CD8-positive, alpha-beta memory T cell (primary cell): ENCODE measurements around the gene SNX5. TPM values are rescaled to one million over a fixed set of nuclear protein-coding genes. Genes with fewer than 3 reads are reported as not detected.

ENCODE experiments used
- CTCF ChIA-PET: fragments of 350-600 bp; sonication (Branson Sonifier 250); formaldehyde crosslinking; loops from one replicate; lab custom pipeline; 2021; ENCODE audit warnings: antibody characterized with exemption; lab: Charles Lee
- POLR2A ChIA-PET: fragments of 350-600 bp; sonication (Branson Sonifier 250); formaldehyde crosslinking; loops from one replicate; lab custom pipeline; 2021; ENCODE audit warnings: antibody characterized with exemption; lab: Charles Lee
- DNase-seq, 5 donors: peaks; one replicate each; pipeline versions ENCODE4 v3.0.0 to v3.0.0-alpha.2; 2020 to 2022; ENCODE audit warnings: mixed read lengths in 1 of 5
- H3K27ac ChIP-seq: one replicate; pipeline ENCODE4 v1.7.0; 2013; ENCODE audit warnings: low read depth, mild to moderate bottlenecking, low read length, moderate library complexity
- H3K27me3 ChIP-seq: 2 replicates; pipeline ENCODE4 v1.7.0; 2013; ENCODE audit warnings: low read length, mild to moderate bottlenecking; ENCODE audit not compliant: insufficient read depth, poor library complexity, severe bottlenecking
- H3K36me3 ChIP-seq: 2 replicates; pipeline ENCODE4 v1.7.0; 2013; ENCODE audit warnings: mild to moderate bottlenecking, low read length, moderate library complexity; ENCODE audit not compliant: insufficient read depth
- H3K4me1 ChIP-seq: 2 replicates; pipeline ENCODE4 v1.7.0; 2013; ENCODE audit warnings: mild to moderate bottlenecking, low read length, moderate library complexity; ENCODE audit not compliant: insufficient read depth
- H3K4me3 ChIP-seq: 2 replicates; pipeline ENCODE4 v1.7.0; 2013; ENCODE audit warnings: mild to moderate bottlenecking, low read length
- H3K9me3 ChIP-seq: 2 replicates; pipeline ENCODE4 v1.7.0; 2013; ENCODE audit warnings: mild to moderate bottlenecking, low read length
- H3K27ac Mint-ChIP-seq, 8 donors: one replicate each; pipeline ENCODE4 v1.8.0; 2020 to 2021; ENCODE audit warnings: mixed read lengths in 8 of 8, mild to moderate bottlenecking in 6 of 8, inconsistent platforms in 3 of 8, moderate library complexity in 3 of 8
- H3K27me3 Mint-ChIP-seq, 2 donors: one replicate each; pipeline ENCODE4 v1.8.0; 2020 to 2021; ENCODE audit warnings: mixed read lengths in 2 of 2, mild to moderate bottlenecking in 1 of 2, moderate library complexity in 1 of 2
- H3K36me3 Mint-ChIP-seq, 3 donors: one replicate each; pipeline ENCODE4 v1.8.0; 2020 to 2021; ENCODE audit warnings: mixed read lengths in 3 of 3, inconsistent platforms in 1 of 3, mild to moderate bottlenecking in 1 of 3
- H3K4me1 Mint-ChIP-seq, 3 donors: one replicate each; pipeline ENCODE4 v1.8.0; 2020 to 2021; ENCODE audit warnings: mixed read lengths in 3 of 3, inconsistent platforms in 1 of 3, mild to moderate bottlenecking in 1 of 3
- H3K4me3 Mint-ChIP-seq, 7 donors: one replicate each; pipeline ENCODE4 v1.8.0; 2020 to 2021; ENCODE audit warnings: mixed read lengths in 7 of 7, mild to moderate bottlenecking in 6 of 7, moderate library complexity in 4 of 7, inconsistent platforms in 2 of 7
- H3K9me3 Mint-ChIP-seq, 5 donors: one replicate each; pipeline ENCODE4 v1.8.0; 2020 to 2022; ENCODE audit warnings: mixed read lengths in 5 of 5, mild to moderate bottlenecking in 3 of 5, moderate library complexity in 2 of 5, inconsistent platforms in 1 of 5
- polyA plus RNA-seq: library from polyadenylated mRNA; unstranded; fragments of 300-500 nt; fragmentation: Illumina TruSeq; gene quantifications from one replicate; pipeline ENCODE4 v1.2.3, GENCODE V29; 2021
- total RNA-seq, 2 experiments: library from RNA; stranded (reverse); gene quantifications; one replicate each; pipeline ENCODE4 v1.2.3, GENCODE V29; 2021

The SNX5 gene
- total and polyA plus RNA-seq, 3 experiments from 2014 or later, result 89.0 to 191 (median 174) TPM

DNA sequence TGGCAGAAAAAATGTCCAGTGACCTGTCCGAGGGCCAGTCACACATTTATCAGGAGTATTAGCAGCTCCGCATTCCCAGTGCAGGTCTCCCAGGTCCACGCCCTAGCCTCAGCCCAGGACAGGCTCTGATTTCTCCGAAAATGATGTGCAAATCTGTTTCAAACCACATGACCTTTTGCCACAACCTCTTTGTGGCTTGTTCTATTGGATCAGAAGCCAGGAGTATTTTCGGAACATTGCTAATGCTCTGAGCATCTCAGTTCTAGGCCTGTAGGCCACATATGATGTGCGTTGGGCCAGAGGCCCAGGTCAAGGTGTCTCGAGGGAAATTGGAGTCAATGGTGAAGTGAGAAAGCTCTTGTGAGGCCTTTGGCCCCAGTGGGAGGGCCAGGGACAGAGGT lies 40.4 kb downstream of the SNX5 start:
- Mint-ChIP-seq H3K27me3 (peaks cover 4 to 27% of the 10 kb centered on the region in 2 donors), H3K4me3 (no peak overlapping the region), H3K4me1 (no peaks in the 10 kb centered on the region), H3K27ac (peak overlapping the region in 1 of 8 donors; percentile 69), H3K9me3 (peaks cover 0 to 2% (median 0%) of the 10 kb centered on the region in 5 donors), H3K36me3 (peaks cover 0 to 5% (median 0%) of the 10 kb centered on the region in 3 donors)
- ChIA-PET POLR2A (no interaction called here), CTCF (no interaction called here)
- no peak for DNase-seq
- Histone ChIP-seq H3K27ac (no peak overlapping the region), H3K4me1 (no peaks in the 10 kb centered on the region), H3K9me3 (no peaks in the 10 kb centered on the region), H3K36me3 (no peaks in the 10 kb centered on the region), H3K4me3 (no peak overlapping the region), H3K27me3 (no peaks in the 10 kb centered on the region)

DNA sequence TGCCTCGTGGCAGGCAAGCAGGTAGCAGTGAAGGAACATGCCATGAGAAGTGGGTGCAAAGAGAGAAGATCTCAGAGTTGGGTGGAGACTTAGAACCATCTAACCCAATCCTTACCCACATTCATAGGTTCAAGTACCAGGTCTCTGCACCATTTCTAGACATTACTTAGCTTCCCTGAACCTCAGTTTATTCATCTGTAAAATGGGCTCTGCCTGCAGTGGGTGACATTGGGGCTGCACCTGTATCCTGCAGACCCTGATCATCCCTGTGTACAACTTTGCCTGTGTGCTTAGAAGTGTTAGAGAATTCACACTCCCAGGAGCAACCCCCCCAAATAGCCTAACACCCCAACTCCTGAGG lies 42.7 kb downstream of the SNX5 start:
- no peaks in the 10 kb centered on the region for H3K27me3 ChIP-seq
- no peaks in the 10 kb centered on the region for H3K9me3 ChIP-seq
- Mint-ChIP-seq H3K36me3 (no peaks in the 10 kb centered on the region), H3K27ac (no peak overlapping the region), H3K9me3 (no peaks in the 10 kb centered on the region), H3K4me3 (no peak overlapping the region), H3K27me3 (peaks cover 7 to 24% of the 10 kb centered on the region in 2 donors), H3K4me1 (no peaks in the 10 kb centered on the region)
- H3K4me1 ChIP-seq, result no peaks in the 10 kb centered on the region
- no peak overlapping the region for H3K27ac ChIP-seq
- no peaks in the 10 kb centered on the region for H3K36me3 ChIP-seq
- ChIA-PET CTCF (interaction anchor here (1.2 to 1.5 kb wide), 2 partner anchors 13 to 244 kb away, joined by 3 to 4 read pairs; partner anchors contain the start of gene RRBP1), POLR2A (no interaction called here)
- no peak for DNase-seq
- no peak overlapping the region for H3K4me3 ChIP-seq

- Mint-ChIP-seq H3K36me3 (no peaks in the 10 kb centered on the region), H3K27me3 (peaks cover 6 to 24% of the 10 kb centered on the region in 2 donors), H3K4me1 (no peaks in the 10 kb centered on the region), H3K27ac (no peak overlapping the region), H3K9me3 (no peaks in the 10 kb centered on the region), H3K4me3 (no peak overlapping the region)
- Histone ChIP-seq H3K4me1 (no peaks in the 10 kb centered on the region), H3K36me3 (no peaks in the 10 kb centered on the region), H3K27me3 (no peaks in the 10 kb centered on the region), H3K9me3 (no peaks in the 10 kb centered on the region), H3K4me3 (no peak overlapping the region), H3K27ac (no peak overlapping the region)
- CTCF ChIA-PET, result no interaction called here
- no peak for DNase-seq
- POLR2A ChIA-PET, result no interaction called here
Measured at GRCh38 chr20:17925141-17925939, 43.3 kb downstream of the SNX5 start.

DNA sequence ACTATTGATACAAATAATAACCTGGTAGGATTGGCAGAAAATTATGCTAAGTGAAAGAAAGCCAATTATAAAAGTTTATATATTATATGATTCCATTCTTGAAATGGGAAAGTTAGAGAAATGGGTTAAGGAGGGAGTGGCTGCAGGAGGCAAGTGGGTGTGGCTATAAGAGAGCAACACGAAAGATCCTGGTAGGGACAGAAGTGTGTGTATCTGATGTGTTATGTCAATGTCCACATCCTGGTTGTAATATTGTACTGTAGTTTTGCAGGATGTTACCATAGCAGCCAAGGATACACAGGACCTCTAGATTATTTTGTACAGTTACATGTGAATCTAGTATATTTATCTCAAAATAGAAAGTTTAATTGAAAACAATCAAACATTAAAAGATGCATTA lies 46.8 kb downstream of the SNX5 start:
- H3K27me3 ChIP-seq, result no peaks in the 10 kb centered on the region
- H3K9me3 ChIP-seq, result no peaks in the 10 kb centered on the region
- CTCF ChIA-PET, result no interaction called here
- Mint-ChIP-seq H3K4me1 (no peaks in the 10 kb centered on the region), H3K9me3 (no peaks in the 10 kb centered on the region), H3K36me3 (no peaks in the 10 kb centered on the region), H3K27me3 (peaks cover 3 to 21% of the 10 kb centered on the region in 2 donors), H3K27ac (no peak overlapping the region), H3K4me3 (no peak overlapping the region)
- POLR2A ChIA-PET, result no interaction called here
- H3K4me3 ChIP-seq, result no peak overlapping the region
- no peaks in the 10 kb centered on the region for H3K4me1 ChIP-seq
- DNase-seq, result no peak
- no peaks in the 10 kb centered on the region for H3K36me3 ChIP-seq
- no peak overlapping the region for H3K27ac ChIP-seq

DNA sequence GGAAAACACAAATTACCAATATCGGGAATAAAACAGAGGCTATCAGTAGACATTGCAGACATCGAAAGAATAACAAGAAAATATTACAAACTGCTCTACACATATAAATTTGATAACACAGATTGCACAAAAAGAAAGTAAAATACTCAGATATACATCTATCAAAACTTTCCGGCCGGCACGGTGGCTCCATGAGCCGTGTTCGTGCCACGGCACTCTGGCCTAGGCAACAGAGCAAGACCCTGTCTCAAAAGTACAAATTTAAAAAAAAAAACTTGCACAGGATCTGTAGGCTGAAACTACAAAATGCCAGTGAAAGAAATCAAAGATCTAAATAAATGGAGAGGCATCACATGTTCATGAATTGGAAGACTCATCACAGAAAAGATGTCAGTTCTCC lies 49.4 kb downstream of the SNX5 start:
- Mint-ChIP-seq H3K9me3 (no peaks in the 10 kb centered on the region), H3K36me3 (no peaks in the 10 kb centered on the region), H3K27ac (no peak overlapping the region), H3K4me1 (no peaks in the 10 kb centered on the region), H3K4me3 (no peak overlapping the region), H3K27me3 (peaks cover 8 to 20% of the 10 kb centered on the region in 2 donors)
- no peak overlapping the region for H3K4me3 ChIP-seq
- DNase-seq, result no peak
- H3K9me3 ChIP-seq, result no peaks in the 10 kb centered on the region
- H3K27me3 ChIP-seq, result no peaks in the 10 kb centered on the region
- no peak overlapping the region for H3K27ac ChIP-seq
- no peaks in the 10 kb centered on the region for H3K36me3 ChIP-seq
- CTCF ChIA-PET, result no interaction called here
- POLR2A ChIA-PET, result no interaction called here
- no peaks in the 10 kb centered on the region for H3K4me1 ChIP-seq

DNA sequence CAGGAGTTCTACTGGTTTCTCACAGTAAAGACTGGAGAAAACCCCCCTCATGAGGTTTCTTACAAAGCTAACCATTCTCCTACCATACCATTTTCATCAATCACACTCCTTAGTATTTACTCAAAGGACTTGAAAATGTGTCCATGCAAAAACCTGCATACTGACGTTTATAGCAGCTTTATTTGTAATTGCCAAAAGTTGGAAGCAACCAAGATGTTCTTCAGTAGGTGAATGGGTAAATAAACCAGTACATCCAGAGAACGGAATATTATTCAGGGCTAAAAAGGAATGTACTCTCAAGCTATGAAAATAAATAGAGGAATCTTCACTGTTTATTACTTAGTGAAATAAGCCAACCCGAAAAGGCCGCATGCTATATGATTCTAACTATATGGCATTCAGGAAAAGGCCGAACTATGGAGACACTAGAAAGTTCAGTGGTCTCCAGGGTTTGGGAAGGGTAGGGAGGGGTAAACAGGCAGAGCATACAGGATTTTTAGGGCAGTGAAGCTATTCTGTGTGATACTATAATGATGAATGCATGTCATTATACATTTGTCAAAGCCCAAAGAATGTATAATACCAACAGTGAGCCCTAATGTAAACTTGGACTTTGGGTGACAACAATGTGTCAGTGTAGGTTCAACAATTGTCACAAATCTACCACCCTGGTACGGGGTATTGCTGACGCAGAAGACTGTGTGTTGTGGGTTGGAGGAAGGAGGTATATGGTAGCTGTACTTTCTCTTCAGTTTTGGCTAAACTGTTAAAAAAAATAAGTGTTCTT lies 50.6 kb downstream of the SNX5 start:
- H3K4me3 ChIP-seq, result no peak overlapping the region
- no peaks in the 10 kb centered on the region for H3K36me3 ChIP-seq
- no peaks in the 10 kb centered on the region for H3K27me3 ChIP-seq
- no peak overlapping the region for H3K27ac ChIP-seq
- peaks cover 10 to 25% of the 10 kb centered on the region in 2 donors for H3K27me3 Mint-ChIP-seq
- H3K9me3 Mint-ChIP-seq, result peaks cover 0 to 2% (median 0%) of the 10 kb centered on the region in 5 donors
- no peaks in the 10 kb centered on the region for H3K4me1 ChIP-seq
- ChIA-PET POLR2A (no interaction called here), CTCF (no interaction called here)
- no peak overlapping the region for H3K27ac Mint-ChIP-seq
- H3K36me3 Mint-ChIP-seq, result no peaks in the 10 kb centered on the region
- no peaks in the 10 kb centered on the region for H3K4me1 Mint-ChIP-seq
- no peak overlapping the region for H3K4me3 Mint-ChIP-seq
- H3K9me3 ChIP-seq, result no peaks in the 10 kb centered on the region
- DNase-seq, result no peak

GRCh38 chr20:17916433-17916891 lies 52.1 kb downstream of the SNX5 start:
- no peaks in the 10 kb centered on the region for H3K36me3 Mint-ChIP-seq
- CTCF ChIA-PET, result no interaction called here
- H3K4me3 Mint-ChIP-seq, result no peak overlapping the region
- no peaks in the 10 kb centered on the region for H3K4me1 Mint-ChIP-seq
- Histone ChIP-seq H3K9me3 (no peaks in the 10 kb centered on the region), H3K4me1 (no peaks in the 10 kb centered on the region), H3K27me3 (no peaks in the 10 kb centered on the region), H3K36me3 (no peaks in the 10 kb centered on the region), H3K4me3 (no peak overlapping the region), H3K27ac (no peak overlapping the region)
- no peak for DNase-seq
- POLR2A ChIA-PET, result no interaction called here
- H3K9me3 Mint-ChIP-seq, result peaks cover 0 to 2% (median 0%) of the 10 kb centered on the region in 5 donors
- H3K27me3 Mint-ChIP-seq, result peaks cover 11 to 34% of the 10 kb centered on the region in 2 donors
- no peak overlapping the region for H3K27ac Mint-ChIP-seq

GRCh38 chr20:17914957-17915356 lies 53.6 kb downstream of the SNX5 start:
- H3K36me3 Mint-ChIP-seq, result no peaks in the 10 kb centered on the region
- peaks cover 0 to 2% (median 0%) of the 10 kb centered on the region in 5 donors for H3K9me3 Mint-ChIP-seq
- Histone ChIP-seq H3K27ac (no peak overlapping the region), H3K36me3 (no peaks in the 10 kb centered on the region), H3K4me3 (no peak overlapping the region), H3K9me3 (no peaks in the 10 kb centered on the region), H3K27me3 (no peaks in the 10 kb centered on the region), H3K4me1 (no peaks in the 10 kb centered on the region)
- ChIA-PET CTCF (no interaction called here), POLR2A (no interaction called here)
- H3K27me3 Mint-ChIP-seq, result peaks cover 15 to 39% of the 10 kb centered on the region in 2 donors
- no peak for DNase-seq
- H3K27ac Mint-ChIP-seq, result no peak overlapping the region
- no peak overlapping the region for H3K4me3 Mint-ChIP-seq
- no peaks in the 10 kb centered on the region for H3K4me1 Mint-ChIP-seq
